AG04449 (cell line): ENCODE data around the gene SLC6A12.

Experiments
- CTCF ChIA-PET: fragments of 350-600 bp; formaldehyde crosslinking; extraction: SDS; loops from one replicate; lab custom pipeline; 2021; ENCODE audit warnings: antibody characterized with exemption; lab: Yijun Ruan, JAX
- POLR2A ChIA-PET: fragments of 400-600, 350-600 bp; formaldehyde crosslinking; extraction: SDS; loops from one replicate; lab custom pipeline; 2020; ENCODE audit warnings: antibody characterized with exemption, inconsistent platforms; lab: Yijun Ruan, JAX
- DNase-seq: peaks from one replicate; pipeline ENCODE4 v3.0.0-alpha.2; 2010; ENCODE audit warnings: low read depth, low spot score
- H3K4me3 ChIP-seq: 2 replicates; pipeline ENCODE4 v1.5.1; 2011; ENCODE audit warnings: low read depth, mild to moderate bottlenecking, control low read depth, low read length
- TF ChIP-seq, protein P1 (sequence below): IDR thresholded peaks from one replicate; pipeline ENCODE4 v1.5.1; 2011; ENCODE audit warnings: mild to moderate bottlenecking, moderate library complexity, low read length, control low read depth, inconsistent platforms; ENCODE audit not compliant: insufficient read depth; ENCODE audit errors: missing control alignments

SLC6A12 gene

DNA sequence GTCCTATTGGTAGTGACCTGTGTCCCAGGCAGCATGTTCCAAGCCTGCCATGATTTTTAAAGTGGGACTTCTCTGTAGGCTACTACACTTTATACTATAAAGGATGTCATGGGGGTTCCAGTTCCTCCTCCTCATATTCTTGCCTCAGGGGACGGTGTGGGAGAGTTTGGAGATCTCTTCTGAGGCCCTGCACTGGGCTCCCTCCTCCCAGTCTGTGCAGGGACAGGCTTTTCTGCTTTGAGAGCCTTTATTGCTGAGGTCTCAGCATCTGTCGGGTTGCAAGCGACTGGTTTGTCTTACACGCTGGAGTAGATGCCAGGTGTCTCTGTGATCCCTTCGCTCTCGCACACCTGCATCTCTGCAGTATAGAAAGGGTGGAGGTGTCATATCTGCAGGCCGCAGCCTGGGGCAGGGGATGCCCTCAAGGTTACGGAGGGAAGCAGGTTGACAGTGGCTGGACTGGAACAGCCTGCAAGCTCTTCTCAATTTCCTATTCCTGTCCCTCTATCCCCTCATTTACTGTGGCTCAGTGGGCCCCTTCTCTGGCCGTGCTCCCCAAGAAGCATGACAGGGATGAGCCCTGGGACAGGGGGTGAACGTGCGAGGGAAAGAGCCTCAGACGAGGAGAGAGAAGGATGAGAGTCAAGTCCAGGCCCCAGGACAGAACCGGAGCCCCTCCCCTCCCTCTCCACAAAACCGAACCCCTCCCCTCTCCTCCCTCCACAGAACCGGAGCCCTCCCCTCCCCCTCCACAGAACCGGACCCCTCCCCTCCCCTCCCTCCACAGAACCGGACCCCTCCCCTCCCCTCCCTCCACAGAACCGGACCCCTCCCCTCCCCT lies 51.3 kb downstream of the SLC6A12 start:
- no peak overlapping the region for H3K4me3 ChIP-seq
- ChIA-PET CTCF (no interaction called here), POLR2A (no interaction called here)
- TF ChIP-seq, protein P1, sequence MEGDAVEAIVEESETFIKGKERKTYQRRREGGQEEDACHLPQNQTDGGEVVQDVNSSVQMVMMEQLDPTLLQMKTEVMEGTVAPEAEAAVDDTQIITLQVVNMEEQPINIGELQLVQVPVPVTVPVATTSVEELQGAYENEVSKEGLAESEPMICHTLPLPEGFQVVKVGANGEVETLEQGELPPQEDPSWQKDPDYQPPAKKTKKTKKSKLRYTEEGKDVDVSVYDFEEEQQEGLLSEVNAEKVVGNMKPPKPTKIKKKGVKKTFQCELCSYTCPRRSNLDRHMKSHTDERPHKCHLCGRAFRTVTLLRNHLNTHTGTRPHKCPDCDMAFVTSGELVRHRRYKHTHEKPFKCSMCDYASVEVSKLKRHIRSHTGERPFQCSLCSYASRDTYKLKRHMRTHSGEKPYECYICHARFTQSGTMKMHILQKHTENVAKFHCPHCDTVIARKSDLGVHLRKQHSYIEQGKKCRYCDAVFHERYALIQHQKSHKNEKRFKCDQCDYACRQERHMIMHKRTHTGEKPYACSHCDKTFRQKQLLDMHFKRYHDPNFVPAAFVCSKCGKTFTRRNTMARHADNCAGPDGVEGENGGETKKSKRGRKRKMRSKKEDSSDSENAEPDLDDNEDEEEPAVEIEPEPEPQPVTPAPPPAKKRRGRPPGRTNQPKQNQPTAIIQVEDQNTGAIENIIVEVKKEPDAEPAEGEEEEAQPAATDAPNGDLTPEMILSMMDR, result no peak
- DNase-seq, result no peak

DNA sequence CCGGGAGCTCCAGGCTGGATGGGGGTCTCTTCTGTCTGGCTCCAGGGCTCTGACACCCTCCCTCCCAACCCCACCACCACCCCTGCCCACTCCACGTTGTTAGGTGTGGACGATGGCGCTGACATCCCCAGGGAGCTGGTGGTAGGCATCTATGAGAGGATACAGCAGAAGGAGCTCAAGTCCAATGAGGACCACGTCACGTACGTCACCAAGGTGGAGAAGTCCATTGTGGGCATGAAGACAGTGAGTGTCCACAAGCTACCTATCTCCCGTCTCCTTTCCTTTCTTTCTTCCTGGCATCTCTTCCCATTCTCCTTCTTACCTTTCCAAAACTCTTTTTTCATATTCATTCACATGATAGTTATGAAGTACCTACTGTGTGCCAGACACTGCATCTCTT lies 52.1 kb downstream of the SLC6A12 start:
- H3K4me3 ChIP-seq, result no peak overlapping the region
- TF ChIP-seq, protein P1, result no peak
- no peak for DNase-seq
- POLR2A ChIA-PET, result no interaction called here
- CTCF ChIA-PET, result interaction anchor here (0.9 kb wide), 1 partner anchor 9 kb away, joined by 4 read pairs; no protein-coding TSS in a partner anchor

DNA sequence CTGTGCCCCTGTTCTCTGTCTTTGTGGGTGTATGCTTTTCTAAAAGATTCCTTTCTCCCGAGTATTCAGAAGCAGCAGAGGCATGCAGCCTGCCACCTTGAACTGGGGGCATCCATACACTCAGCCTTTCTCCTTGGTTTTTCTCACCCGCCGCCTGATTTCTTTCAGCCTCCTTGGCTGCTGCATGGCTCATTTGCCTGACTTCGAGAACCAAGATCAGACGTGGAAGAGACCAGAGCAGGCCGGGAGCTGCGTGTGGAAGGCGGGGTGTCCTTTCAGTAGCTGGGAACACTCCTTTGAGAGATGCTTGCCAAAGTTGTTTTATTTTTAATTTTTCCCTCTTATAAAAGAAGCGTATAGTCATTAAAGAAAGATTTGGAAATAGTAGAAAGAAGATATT lies 53.1 kb downstream of the SLC6A12 start:
- TF ChIP-seq, protein P1, result no peak
- no peak for DNase-seq
- ChIA-PET CTCF (interaction anchor here (1.4 kb wide), 1 partner anchor 13 kb away, joined by 3 read pairs; no protein-coding TSS in a partner anchor), POLR2A (no interaction called here)
- H3K4me3 ChIP-seq, result no peak overlapping the region

DNA sequence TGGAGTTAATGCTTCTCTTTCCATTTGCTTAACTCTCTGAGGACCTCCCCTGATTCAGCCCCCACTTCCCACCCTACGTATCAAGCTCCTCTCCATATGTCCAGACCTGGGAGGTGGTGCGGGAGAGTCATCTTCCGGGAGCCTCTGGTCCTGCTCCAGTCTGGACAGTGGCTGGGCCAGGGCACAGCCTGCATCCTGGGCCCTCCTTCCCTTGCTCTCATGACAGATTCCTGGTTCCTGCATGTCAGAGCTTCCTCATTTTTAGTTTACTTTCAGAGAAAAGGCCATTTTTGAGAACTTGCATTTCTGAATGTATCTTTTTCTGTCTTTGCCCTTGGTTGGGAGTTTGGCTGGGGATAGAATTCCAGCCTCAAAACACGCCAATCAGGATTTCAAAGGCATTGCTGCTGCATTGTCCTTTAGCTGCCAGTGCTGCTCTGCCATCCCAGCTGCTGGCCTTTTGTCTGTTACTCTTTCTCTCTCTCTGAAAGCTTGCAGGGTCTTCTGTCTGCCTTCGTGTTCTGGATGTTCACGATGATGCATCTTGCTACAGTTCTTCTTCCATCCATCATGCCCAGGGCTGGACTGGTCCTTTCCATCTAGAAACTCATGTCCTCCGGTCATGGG lies 54.7 kb downstream of the SLC6A12 start:
- CTCF ChIA-PET, result interaction anchor here (0.9 to 1.4 kb wide), 2 partner anchors 15 to 29 kb away, joined by 3 read pairs; no protein-coding TSS in a partner anchor

DNA sequence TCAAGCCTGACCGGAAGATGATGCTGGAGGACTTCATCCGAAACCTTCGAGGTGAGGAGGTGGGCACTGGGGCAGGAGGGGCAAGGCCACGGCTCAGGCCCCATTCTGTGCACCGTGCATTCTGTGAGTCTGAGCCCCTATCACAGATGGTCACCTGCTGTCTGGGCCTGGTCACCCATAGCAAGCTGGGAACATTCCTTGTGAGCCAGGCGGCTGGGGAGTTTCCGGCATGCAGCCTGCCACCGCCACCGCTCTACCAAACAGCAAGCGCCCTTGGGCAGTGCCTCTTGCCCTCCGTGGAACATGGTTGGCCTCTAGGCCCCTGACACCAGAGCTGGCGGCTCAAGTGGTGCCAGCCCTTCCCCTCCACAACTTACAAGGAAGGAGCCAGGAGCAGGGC lies 56.3 kb downstream of the SLC6A12 start:
- DNase-seq, result no peak
- POLR2A ChIA-PET, result no interaction called here
- no peak overlapping the region for H3K4me3 ChIP-seq
- TF ChIP-seq, protein P1, result no peak
- CTCF ChIA-PET, result interaction anchor here (1.5 kb wide), 1 partner anchor 11 kb away, joined by 4 read pairs; no protein-coding TSS in a partner anchor

More for the DNA sequence above, 54.7 kb downstream of the SLC6A12 start:
- H3K4me3 ChIP-seq, result no peak overlapping the region
- no peak for DNase-seq
- POLR2A ChIA-PET, result no interaction called here
- TF ChIP-seq, protein P1, result no peak

DNA sequence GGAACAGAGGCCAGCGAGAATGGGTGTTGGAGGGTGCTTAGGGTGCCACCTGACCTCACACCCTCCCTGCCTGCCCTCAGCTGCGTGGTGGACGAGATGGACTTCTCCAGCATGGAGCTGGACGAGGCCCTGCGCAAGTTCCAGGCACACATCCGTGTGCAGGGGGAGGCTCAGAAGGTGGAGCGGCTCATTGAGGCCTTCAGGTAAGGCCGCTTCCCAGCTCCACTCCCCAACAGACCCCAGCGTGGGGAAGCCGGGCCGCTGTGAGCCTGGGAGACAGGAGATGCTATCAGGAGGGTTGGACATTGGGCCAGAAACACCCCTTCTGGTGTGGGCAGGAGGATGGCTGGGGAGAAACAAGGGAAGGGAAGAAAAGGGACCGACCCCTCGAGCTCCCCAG lies 57.0 kb downstream of the SLC6A12 start:
- TF ChIP-seq, protein P1, result no peak

More for the DNA sequence above, 57.0 kb downstream of the SLC6A12 start:
- no peak overlapping the region for H3K4me3 ChIP-seq
- POLR2A ChIA-PET, result no interaction called here
- DNase-seq, result no peak
- CTCF ChIA-PET, result interaction anchor here (1.3 to 1.4 kb wide), 2 partner anchors 11 kb away, joined by 3 to 5 read pairs; no protein-coding TSS in a partner anchor
